T-helper 2 cell (primary cell): ENCODE data around the gene RREB1.
A peak's percentile ranks its signal among the peaks of the same experiment; 100 is the strongest.

ENCODE experiments used
- DNase-seq, 5 experiments: peaks; one replicate each; pipeline versions ENCODE4 v3.0.0 to v3.0.0-alpha.2; 2012 to 2022
- total RNA-seq, 2 donors: gene quantifications; one replicate each; lab custom pipeline; 2026; lab: John Stamatoyannopoulos, UW

The RREB1 gene, protein sequence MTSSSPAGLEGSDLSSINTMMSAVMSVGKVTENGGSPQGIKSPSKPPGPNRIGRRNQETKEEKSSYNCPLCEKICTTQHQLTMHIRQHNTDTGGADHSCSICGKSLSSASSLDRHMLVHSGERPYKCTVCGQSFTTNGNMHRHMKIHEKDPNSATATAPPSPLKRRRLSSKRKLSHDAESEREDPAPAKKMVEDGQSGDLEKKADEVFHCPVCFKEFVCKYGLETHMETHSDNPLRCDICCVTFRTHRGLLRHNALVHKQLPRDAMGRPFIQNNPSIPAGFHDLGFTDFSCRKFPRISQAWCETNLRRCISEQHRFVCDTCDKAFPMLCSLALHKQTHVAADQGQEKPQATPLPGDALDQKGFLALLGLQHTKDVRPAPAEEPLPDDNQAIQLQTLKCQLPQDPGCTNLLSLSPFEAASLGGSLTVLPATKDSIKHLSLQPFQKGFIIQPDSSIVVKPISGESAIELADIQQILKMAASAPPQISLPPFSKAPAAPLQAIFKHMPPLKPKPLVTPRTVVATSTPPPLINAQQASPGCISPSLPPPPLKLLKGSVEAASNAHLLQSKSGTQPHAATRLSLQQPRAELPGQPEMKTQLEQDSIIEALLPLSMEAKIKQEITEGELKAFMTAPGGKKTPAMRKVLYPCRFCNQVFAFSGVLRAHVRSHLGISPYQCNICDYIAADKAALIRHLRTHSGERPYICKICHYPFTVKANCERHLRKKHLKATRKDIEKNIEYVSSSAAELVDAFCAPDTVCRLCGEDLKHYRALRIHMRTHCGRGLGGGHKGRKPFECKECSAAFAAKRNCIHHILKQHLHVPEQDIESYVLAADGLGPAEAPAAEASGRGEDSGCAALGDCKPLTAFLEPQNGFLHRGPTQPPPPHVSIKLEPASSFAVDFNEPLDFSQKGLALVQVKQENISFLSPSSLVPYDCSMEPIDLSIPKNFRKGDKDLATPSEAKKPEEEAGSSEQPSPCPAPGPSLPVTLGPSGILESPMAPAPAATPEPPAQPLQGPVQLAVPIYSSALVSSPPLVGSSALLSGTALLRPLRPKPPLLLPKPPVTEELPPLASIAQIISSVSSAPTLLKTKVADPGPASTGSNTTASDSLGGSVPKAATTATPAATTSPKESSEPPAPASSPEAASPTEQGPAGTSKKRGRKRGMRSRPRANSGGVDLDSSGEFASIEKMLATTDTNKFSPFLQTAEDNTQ (N-terminal part only)
- total RNA-seq, result 79.7 to 82.0 reads per million in 2 donors

DNA sequence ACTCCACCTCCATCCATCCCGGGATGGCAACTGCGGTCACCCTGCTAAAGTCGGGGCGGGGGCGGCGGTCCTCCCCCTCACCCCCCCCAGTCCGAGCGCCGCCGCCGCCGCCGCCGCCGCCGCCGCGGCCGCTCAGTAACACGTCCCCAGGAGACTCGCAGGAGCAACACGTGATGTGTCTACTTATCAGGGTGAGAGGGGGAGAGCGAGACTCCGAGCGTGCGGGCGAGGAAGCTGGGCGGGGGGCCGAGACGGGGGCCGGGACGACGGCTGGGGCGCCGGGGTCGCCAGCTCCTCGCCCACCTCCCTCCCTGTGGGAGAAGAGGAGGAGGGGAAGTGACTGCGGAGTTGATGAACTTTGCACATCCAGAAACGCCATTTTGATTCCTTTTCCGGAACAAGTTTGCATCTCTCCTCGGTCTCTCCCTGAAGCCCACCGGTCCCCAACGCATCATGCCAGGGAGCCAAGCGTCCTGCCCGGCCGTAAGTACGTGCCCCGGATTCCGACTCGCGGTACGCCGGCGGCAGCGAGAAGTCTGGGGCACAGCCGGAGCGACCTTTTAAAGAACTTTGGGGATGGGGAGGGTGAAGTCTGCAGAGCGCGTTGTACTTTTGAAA, at the start of gene RREB1:
Gene RREB1, plus strand, starts transcription at position 384 of the 618 bp plus-strand sequence. CDS start 73,951 bp downstream, outside the sequence.
- DNase-seq, result peak; percentile 27 to 82 (median 44)

DNA sequence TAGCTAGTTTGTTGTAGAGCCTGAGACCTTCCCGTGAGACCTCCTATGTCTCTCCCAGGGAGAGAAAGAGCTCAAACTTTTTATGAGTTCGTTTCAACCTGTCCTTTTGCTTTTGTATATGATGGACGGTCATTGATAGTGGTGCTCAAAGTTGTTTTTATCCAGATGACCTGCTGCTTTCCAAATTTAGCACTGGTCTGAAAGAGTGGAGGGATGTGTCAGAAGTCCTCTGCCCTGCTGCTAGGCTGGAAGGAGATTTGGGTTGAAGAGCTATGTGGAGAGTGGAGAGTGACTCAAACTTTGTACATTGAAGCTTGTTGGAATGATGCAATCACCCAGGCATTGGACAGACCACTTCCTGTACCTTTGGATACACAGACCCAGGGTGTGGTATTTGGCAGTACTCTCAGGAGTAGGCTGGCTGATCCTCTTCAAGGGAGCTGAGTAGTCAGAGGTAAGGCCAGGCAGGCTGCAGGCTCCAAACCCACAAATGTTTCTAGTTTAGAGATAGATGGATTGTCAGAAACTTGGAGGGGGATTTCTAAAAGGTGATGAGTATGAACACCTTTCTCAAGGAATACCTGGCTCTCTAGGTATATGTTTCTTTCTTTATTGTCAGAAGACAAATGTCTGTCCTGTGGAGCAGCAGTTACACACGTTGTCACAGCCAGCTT, 49.4 kb upstream of the RREB1 start:
- DNase-seq, result peak in 1 of 5 experiments; percentile 13

DNA sequence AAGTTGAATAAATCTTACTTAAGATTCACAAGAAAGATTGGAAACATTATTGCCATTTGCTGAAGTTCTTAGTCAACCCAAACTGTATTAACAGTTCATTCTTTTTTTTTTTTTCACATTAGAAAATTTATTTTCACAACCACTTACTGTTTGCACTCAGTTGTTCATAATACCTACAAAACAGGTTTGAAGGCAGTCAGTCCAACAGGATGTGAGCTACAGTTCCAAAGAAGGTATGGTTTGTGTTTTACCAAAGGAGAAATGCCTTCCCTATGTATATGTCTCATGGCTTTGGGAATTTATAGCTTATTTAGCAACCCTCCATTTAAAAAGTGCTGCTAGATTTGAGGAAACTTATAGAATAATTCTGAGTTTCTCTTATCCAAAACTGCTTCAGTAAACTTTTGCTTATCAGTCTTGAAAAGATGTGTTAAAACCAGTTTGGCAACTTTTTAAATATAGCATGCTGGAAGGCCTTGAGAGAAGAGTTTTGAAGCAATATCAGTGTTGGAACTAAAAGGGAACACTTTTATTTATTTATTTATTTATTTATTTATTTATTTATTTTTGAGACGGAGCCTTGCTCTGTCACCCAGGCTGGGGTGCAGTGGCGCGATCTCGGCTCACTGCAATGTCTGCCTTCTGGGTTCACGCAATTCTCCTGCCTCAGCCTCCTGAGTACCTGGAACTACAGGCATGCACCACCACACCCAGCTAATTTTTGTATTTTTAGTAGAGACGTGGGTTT, 46.8 kb upstream of the RREB1 start:
- DNase-seq, result no peak

DNA sequence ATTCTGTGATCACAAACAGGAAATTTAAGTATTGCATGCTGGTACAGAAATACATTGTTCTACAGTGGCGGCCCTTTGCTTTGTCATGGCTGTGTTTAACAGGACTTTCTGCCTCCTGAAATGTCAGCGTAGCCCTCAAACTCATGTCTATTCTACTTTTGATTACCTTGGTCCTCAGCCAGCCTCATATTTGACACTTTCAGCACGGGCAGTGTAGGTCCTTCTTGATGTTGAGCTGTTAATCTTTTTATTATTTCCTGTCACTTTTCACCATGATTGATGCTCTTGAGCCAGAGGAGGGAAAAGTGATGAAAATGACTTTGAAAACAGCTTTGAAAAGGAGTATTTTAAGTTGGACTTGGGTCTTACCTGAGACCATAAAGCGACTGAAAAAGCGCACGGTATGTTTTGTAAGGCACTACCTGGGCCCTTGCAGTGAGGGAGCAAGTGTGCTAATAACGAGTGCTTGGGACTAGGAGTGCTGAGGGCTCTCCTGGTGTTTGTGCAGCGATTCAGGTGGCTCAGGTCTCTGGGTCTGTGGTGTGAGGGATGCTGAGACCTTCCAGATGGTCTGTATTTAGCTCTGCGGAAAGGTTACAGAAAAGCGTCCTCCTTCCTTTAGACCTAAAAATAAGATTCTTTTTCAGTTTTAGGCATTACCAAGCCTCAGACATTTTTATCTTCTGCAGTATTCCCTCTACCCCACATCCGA, 45.2 kb upstream of the RREB1 start:
- DNase-seq, result no peak

DNA sequence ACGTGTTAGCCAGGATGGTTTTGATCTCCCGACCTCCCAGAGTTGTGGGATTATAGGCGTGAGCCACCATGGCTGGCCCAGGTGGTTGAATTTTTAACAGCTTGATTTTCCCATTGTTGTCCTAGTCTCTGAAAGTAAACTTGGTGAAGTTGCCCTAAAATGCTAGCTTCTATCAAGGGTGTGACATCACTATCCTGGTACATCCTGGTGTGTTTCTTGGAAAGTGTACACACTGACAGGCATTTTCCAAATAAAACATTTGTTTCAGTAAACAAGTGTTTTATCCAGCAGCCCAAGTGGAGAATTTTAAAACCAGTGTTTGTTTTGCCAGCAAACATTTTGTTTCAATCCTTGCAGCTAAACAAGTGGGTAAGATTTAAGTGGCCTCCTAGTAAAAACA, 40.5 kb upstream of the RREB1 start:
- DNase-seq, result no peak

DNA sequence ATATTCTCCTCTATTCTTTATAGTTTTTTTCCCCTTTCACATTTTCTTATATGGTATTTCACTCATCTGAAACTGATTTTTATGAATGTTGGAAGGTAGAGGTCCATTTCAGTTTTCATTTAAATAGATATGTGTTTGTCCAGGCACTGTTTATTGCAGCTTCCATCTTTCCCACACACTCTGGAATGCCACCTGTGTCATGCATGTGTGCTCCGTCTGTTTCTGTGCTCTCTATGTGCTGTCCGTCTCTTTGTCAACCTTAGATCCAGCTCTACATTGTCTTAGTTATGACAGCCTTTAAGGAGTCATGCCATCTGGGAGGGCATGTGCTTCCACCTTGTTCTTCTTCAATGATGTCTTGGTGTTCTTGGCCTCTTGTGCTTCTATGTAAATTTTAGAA, 36.4 kb upstream of the RREB1 start:
- no peak for DNase-seq

DNA sequence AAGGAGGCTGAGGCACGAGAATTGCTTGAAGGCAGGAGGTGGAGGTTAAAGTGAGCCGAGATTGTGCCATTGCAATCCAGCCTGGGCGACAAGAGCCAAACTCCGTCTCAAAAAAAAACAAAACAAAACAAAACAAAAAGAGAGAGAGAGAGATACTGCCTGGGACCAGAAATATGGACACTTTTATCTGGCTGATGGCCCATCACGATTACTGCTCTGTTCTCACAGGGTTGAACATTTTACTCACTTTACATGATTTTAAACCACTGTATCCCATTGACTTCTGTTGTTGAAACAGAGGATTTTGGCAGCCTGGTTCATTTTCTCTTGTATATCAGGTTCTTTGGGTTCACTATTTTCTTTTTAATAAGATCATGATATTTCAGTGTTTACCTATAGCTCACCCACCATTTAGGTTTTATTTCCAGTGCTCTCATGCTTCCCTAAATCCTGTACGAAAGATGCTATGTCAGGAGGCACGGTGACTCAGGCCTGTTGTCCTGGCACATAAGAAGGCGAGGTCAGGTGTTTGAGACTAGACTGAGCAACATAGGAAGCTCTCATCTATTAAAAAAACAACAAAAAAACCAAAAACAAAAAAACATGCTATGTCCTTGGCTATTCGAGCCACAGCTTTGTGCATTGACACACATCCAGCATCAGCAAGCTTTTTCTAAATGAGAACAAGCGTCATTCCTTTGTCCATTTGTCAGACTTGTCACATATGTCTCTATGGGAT, 34.5 kb upstream of the RREB1 start:
- no peak for DNase-seq

DNA sequence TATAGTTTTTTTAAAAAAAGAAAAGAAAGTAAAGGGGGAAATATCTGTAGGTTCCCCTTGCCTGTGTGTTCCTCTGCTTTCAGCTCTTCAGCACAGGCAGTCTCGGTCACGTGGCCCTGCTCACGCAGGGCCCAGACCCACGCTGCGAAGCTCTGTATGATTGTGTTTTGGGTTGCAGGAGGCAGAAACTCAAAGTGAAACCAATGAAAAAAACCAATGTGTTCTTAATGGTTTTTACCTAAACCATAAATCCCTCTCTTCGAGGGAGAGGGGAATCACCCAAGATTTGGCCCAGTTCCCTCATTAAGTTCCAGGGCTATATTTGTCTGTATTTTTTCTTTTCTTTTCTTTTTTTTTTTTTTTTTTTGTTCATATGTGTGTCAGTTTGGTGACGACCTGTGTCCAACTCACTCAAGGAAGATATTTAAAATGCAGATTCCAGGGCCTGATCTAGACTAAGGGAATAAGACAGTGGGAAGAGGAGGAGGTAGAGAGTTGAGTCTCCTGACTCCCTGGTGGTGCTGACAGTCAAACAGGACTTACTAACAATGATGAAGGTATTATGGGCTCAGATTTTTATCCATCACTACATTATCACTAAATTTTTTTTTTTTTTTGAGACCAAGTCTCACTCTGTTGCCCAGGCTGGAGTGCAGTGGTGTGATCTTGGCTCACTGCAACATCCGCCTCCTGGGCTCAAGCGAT, 33.8 kb upstream of the RREB1 start:
- DNase-seq, result peak in 4 of 5 experiments; percentile 17 to 90 (median 42)

DNA sequence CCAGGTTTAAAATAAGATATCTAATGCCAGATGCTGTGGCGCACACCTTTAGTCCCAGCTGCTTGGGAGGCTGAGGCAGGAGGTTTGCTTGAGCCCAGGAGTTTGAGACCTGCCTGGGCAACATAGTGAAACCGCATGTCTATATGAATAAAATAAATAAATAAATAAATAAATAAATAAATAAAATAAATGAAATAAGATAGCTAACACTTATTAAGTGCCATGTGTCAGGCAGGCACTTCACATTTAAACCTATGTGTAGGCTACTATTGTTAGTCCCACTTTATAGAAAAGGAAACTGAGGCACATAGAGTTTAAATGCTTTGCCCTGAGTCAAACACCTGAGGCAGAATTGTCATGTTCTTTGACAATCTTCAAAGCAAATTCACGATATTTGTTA, 32.9 kb upstream of the RREB1 start:
- no peak for DNase-seq

DNA sequence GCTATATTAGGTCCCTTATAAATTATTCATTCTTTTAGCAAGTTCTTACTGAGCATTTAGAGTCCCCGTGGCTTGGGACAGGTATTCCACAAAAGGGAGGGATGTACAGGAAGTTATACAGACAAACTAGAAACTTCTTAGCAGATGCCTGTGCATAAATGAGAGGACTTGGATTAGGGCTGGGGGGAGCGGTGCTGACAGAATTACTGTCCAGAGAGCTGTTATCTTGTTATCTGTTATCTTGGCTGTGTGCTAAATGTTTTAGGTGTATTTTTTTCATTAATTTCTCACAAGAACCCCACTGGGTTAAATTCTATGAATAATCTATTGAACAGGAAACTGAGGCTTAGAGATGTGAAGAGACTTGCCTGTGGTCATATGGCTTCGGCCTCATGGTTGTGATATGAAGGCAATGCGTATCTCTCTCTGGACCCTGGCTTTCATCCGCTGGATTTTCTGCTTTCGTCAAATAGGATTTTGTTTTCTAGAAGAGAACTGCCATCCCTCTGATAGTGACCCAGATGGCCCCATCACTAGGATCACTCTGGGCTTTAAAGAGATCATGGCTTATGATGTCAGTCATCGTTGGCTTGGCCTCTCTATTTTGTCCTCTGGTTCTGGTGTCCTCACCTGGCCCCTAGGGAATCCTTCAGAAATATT, 32.3 kb upstream of the RREB1 start:
- DNase-seq, result no peak

DNA sequence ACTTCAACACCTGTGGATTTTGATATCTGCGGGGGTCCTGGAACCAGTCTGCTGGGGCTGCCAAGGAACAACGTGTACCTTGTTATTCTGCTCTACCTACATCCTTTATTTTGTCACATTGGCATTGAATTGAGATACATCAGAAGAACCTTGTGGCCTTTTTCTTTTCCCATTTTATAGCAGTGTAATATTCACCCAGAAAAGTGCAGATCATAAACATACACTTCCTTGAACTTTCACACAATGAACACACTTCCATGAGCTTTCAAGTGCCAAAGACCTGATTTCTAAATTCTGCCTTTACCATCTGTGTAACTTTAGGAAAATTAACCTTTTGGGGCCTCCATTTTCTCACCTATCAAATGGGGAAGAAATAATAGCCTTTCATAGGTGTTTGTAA, 29.9 kb upstream of the RREB1 start:
- no peak for DNase-seq

DNA sequence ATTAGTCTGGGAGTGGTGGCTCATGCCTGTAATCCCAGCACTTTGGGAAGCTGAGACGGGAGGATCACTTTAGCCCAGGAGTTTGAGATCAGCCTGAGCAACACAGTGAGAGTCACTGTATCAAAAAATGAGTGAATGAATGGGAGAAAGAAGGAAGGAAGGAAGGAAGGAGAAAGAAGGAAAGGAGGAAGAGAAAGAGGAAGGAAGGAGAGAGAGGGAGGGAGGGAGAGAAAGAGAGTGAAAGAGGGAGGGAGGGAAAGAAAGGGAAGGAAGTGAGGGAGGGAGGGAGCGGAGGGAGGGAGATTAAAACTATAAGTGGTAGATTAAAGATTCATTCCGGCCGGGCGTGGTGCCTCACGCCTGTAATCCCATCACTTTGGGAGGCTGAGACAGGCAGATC, 28.9 kb upstream of the RREB1 start:
- no peak for DNase-seq

DNA sequence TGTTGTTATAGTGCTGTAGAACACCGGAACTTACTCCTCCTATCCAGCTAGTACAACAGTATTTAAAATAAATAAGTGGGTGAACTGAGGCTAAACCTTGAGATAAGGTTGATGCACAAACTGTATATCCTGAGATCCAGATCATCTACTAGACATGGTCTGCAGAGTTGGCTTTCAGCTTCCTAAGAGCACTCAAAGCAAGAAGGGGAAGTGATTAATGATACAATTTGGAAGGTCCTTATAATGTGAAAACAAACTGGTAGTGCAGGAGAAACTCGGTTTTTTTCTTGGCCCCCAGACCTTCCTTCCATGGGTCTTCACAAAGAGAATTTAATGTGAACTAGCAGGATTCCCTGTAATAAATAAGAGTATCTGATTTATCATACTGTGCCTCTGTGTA, 27.4 kb upstream of the RREB1 start:
- no peak for DNase-seq

DNA sequence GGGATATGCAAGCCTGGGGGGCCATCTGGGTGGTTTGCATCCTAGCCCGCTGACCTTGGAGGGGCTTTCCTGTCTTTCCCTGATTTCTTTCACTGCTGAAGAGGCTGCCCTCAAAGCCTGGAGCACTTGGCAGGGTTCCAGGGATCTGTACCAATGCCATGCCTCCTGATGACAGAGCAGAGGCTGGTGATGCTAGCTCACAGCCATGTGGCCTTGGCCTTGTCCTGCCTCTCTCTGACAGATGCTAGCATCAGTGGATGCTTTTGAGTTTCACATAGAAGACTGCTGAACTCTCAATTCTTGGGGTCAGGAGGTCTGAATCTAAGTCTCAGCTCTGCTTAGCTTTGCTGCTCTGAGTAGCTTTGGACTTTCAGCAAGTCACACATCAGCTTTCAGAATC, 21.9 kb upstream of the RREB1 start:
- no peak for DNase-seq

DNA sequence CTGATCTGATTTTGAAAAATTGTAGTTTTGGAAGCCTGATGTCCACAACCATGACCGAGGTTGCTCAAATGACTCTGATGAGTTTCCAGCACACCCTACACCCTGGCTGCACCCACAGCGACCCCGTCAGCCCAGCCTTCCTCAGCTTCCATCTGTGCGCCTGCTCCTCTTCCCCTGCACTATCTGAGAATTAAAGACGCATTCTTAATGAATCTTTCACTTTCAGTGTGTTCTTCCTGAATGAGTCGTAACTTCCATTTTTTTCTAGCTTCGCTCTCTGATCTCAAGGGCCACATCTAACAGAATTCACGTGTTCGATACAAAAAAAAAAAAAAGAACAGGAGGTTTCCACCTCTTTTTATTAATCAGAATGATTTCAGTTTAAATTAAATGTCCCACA, 21.3 kb upstream of the RREB1 start:
- DNase-seq, result peak in 2 of 5 experiments; percentile 31 to 54

DNA sequence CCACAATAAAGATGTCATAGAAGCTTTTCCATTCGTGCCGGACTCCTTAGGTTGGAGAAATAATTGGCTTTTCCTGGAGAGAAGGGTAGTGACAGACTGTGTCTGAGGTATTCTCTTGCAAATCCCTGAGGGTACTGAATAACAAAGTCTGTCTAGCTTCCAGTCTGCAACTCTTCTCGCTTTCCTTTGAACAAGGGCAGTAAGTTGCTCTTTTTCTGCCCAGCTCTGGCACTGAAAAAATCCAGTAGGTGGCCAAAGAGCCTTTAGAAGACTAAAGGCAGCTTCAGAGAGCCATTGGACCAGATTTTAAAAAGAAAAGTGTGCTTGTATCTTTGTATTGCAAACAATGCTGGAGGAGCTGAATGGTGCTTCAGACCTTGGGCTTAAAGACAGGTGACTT, 20.7 kb upstream of the RREB1 start:
- DNase-seq, result no peak

DNA sequence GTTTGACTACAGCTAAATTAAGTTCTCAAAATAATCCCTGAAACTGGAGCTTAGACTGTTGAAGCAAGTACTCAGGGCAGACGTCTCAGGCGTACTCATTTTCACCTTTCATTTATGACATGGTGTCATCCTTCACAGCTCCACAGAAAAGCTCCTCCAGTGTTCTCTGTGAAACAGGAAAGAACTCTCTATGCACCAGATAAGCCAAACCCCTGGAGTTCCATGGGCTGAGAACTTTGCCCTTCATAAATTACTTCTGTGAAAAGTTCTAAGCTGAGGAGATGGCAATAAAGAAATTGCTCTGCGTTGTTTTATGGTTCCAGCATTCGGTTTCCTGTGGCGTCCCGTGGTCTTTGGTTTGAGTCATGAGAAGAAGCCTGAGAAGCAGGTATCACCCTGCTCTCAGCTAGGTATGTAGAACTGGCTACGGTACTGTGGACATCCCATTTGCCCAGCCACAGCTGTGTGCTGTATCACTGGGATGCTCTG, 20.2 kb upstream of the RREB1 start:
- DNase-seq, result peak in 1 of 5 experiments; percentile 65

DNA sequence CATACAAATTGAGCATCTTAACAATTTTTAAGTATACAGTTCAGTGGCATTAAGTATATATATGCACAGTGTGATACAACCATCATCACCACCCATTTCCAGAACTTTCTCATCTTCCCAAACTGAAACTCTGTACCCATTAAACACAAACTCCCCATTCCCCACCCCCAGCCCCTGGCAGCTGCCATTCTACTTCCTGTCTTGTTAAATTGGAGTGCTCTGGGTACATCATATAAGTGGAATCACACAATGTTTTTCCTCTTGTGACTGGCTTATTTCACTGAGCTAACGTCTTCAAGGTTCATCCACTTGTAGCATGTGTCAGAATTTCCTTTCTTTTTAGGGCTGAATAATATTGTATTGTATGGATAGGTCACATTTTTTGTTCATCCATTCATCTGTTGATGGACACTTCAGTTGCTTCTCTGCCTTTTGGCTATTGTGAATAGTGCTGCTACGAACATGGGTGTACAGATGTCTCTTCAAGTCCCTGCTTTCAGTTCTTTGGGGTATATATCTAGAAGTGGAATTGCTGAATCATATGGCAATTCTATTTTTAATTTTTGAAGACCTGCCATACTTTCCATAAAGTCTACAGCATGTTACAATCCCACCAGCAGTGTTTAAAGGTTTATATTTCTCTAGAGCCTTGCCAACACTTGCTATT, 19.6 kb upstream of the RREB1 start:
- DNase-seq, result no peak
